HG03442 (cell line): Measurements from ENCODE around the gene OSBPL10.

Source experiments
- ATAC-seq: cut with Tn5 transposase; IDR thresholded peaks from one replicate; pipeline ENCODE4 v1.9.1; 2021; ENCODE audit warnings: mild to moderate bottlenecking, moderate library complexity; ENCODE audit not compliant: unreplicated experiment

Gene OSBPL10

DNA sequence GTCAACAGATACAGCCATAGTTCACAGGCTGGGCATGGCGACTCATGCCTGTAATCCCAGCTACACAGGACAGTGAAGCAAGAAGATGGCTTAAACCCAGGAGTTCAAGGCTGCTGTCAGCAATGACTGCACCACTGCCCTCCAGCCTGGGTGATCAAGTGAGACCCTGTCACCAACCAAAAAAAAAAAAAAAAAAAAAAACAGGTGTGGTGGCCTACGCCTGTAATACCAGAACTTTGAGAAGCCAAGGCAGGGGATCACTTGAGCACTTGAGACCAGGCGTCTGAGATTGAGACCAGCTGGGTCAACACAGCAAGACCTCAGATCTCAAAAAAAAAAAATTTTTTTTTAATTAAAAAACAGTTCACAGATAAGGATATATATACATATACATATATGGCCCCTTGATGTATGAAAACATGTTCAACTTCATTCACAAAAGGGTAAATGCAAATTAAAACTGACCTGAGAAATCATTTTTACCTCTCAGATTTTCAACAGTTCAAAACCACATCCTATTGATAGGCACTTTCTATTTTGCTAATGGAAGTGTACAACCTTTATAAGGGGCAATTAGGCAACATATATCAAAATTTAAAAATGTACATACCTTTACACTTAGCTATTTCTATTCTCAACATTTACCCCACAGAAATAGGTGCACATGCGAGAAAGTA is 51.1 kb downstream of the OSBPL10 start:
- ATAC-seq = no peak

DNA sequence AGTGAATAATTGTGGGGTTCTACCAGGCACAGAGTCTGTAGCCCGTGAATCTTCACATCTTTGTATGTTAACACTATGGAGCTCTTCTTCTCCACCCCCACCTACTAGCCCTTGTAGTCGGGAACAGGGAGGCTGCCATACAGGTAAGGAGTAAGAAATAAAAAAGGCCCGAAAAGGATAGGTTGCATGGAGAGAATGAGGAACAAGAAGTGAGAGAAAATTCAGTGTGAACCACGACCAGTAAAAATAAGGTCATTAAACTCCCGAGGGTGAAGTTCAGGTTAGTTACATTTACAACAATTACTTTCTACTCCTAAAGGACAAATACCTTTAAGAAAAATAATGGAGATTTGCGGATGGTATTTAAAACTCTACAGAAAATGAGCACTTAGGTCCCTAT is 53.3 kb downstream of the OSBPL10 start:
- no peak for ATAC-seq

DNA sequence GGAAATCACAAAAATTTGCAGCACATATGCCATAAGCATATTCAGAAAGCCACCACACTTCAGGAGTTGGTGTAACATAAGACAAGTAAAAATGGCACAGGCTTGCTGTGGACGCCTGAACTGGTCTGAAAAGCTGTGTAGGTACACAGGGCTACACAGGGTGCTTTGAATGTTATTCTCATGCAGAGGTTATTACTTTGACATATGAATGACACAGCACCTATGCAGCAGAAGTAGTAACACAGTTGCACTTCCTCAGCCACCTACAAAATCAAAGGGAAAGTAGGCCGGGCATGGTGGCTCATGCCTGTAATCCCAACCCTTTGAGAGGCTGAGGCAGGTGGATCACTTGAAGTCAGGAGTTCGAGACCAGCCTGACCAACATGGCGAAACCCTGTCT is 54.5 kb downstream of the OSBPL10 start:
- no peak for ATAC-seq

DNA sequence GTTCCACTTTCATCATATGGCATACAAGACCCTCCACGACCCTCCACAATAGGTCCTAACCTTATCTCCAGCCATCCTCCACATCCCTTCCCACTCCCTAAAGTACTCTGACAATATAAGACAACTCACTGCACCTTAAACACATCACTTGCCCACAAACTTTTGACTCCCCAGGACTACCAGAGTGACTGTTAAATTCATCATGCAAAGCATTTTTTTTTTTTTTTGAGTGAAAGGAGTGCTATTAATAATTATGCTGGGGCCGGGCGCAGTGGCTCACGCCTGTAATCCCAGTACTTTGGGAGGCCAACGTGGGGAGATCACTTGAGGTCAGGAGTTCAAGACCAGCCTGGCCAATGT is 55.8 kb downstream of the OSBPL10 start:
- peak; percentile 69 for ATAC-seq

DNA sequence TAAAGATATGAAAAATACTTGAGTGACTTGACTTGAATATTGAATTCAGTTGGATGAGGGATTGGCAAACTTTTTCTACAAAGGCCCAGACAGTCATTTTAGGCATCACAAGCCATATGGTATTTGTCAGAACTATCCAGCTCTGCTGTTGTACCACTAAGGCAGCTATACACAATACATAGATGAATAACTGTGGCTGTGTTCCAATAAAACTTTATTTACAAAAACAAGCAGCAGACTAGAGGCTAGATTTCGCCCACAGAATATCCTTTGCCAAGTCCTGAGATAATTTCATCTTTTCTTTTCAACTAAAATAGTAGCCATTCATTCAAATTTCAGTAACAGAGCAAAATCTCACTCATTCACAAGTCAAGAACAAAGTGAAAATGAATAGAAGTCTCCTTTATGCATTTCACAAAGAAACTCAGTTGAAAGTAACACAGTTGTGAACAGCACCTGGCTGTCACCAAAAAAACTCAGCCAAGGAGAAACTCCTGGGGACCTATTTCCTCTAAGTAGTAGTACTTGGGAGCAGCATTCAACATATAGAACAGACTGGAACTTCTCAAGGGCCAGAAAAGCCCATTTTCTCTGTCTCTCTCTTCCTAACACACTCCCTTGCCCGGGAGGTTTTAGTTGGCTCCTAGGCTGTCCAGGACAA is 56.3 kb downstream of the OSBPL10 start:
- peak; percentile 15 for ATAC-seq

DNA sequence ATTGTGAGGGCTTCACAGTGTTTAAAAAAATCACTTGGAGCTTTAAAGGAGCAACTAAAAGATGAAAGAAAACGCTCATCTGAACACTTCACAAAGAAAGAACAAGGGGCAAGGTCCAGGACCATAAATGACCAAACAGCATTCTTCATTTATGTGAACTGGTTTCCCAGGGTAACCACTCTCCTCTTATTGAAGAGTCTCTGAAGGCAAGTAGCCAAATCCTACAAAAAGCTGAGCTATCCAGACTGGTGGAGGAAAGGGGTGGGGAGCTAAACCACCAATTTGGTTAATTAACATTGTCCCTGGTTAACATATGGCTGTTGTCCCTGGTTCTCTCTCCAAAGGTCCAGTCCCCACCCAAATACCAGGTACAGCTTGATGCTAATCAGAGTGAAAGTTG is 58.1 kb downstream of the OSBPL10 start:
- ATAC-seq = no peak

DNA sequence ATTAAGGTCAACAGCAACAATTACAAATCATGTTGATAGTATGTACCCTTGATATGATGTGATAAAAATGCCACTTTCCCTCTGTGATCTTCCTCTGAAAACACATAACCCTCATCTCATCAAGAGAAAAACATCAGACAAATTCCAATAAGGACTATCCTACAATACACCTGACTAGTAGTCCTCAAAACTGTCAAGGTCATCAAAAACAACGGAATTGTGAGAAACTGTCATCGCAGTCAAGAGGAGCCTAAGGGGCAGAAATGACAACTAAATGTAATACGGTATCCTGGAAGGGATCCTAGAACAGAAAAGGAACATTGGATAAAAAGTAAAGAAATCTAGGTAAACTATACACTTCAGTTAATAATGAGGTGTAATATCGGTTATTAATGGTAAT is 59.2 kb downstream of the OSBPL10 start:
- no peak for ATAC-seq

DNA sequence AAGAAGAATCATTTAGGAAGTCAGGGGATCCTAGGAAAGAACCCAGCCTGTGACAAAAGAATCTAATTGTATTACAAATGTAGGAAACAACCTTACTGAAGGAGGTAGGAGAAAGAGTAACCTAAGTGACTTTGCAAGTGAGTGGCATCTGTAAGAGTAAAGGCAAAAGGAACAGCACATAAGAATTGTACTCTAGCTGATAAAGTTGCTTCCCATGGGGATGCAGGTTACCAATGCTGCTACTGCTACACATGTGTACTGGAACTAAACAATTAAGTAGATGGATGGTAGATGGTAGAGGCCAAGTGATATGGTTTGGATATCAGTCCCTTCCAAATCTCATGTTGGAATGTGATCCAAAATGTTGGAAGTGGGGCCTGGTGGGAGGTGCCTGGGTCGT is 60.8 kb downstream of the OSBPL10 start:
- no peak for ATAC-seq

DNA sequence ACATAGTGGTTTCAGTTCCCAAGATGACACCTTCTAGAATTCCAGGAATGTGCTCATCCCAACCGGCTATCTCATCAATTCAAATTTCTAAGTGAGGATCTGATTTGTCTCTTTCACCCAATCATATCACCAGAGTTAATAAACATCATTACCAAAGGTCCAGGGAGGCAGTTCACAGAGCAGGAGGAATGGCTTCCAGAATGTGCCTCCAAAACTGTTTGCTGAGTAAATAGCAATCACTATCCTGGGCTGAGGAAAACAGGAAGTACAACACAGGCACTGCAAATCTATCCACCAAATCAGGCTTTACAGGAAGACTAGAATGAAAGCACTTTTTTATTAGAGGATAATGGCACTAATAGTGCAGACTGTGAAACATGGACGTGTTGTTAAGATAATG is 61.5 kb downstream of the OSBPL10 start:
- ATAC-seq = no peak

DNA sequence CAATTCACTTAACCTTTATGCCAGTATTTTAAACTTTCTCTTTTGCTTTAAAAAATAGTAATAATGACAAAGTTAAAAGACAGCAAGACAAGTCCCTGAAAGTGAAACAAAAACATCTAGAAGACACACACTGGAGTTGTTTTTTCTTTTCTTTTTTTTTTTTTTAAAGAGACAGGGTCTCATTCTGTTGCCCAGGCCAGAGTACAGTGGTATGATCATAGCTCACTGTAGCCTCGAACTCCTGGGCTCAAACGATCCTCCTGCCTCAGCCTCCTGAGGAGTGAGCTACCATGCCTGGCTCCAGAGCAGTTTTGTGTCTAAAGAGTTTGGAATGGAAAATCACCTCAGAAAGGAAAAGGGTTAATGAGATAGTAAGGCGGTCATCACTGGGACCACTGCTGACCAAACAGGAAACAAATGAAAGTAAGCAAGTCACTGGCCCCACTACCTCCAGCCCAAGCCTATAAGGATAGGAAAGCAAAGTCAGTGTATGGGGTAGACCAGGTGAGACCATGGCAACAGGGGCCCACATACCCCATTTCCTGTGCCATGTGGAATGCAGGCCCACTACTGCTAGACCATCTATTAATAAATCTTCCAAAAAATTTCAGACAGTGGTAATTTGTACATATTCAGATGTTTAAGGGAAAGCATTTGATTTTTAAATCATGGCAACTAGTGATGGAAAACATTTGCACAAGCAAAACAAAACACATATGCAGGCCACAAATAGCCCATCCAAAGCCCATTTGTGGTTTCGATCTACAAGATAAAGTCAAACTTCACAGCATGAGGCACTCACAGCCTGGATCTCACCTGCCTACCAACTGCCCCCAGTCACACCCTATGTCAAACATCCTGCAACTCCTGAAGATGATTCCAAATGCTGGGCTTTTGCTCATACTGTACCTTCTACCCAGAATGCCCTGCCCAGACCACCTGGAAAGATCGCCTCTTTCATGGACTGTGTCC is 62.6 kb downstream of the OSBPL10 start:
- ATAC-seq = peak; percentile 72

DNA sequence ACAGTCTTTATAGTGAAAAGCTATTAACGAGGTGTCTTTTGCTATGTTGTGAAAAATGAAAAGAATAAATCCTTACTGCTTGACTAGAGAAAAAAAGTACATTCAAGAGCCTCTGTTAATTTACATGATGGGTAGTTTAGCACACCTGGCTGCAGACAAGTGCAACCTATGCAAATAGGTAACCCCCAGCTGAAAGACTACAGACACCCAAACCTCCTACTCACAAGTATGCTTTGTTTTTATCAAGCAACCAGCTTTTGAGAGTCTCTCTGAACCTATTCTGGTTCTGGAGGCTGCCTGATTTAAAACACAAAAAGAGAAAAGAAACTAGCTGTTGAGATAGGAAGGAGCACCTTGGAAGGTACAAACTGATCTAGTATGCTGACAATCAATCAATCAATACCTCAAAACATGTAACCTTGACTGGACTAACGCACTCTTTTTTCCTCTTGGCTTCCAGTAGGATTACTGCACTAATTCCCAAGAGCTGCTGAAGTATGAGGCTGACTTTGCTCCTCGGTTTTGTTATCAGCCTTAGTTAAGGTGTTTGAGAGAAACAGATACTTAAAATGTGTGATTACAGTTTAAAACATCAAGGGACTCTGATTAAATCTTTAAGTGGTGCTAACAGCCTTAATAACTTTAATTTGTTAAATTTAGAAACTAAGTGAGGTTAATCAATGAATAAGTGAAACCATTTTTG is 63.6 kb downstream of the OSBPL10 start:
- peak; percentile 62 for ATAC-seq

DNA sequence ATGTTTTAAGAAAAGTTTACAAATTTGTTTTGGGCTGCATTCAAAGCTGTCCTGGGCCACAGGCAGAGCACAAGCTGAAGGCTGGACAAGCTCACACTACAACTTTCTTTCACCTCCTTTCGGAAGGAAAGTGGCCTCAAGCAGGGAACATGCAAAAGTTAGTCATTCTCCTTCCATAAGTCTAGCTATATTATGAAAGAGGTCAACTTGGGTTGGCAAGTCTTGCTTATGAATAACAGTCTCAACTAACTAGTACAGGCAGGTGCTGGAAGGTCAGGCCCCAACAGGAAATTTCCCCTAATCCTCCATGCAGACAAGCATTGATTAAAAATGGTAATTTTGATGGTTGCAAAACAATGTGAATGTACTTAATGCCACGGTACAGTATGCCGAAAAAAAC is 69.4 kb downstream of the OSBPL10 start:
- no peak for ATAC-seq

DNA sequence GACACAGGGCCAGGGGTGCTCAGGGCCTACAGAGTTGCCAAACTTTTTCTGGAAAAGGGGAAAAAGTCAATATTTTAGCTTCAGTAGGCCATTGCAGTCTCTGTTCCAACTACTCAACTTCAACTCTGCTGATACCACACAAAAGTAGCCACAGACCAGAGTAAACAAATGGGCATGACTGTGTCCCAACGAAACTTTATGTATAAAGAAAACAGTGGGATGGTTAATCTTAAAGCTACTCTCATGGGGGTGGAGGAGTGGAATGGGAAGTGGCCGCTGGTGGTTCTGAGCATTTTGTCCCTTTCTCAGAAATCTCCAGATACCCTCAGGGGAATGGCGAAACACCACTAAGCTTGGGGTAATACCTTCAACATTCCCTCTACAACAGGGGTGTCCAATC is 69.9 kb downstream of the OSBPL10 start:
- no peak for ATAC-seq

DNA sequence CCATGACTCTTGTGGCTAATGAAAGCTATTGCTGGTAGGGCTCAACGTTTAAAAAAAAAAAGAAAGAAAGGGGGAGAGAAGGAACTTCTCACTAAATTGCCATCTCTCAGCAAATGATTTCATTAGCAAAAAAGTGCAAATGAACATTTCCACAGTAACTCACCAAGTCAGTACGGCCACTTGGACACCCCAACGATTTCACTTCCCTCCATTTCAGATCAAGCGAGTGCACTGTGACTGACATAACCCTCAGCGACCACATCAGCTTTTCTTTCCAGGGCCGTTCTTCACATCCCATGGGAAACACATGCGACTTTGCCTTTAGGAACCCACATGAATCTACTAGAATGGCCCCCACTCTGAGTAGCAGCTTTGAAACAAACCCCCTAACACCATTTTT is 71.6 kb downstream of the OSBPL10 start:
- ATAC-seq = no peak

DNA sequence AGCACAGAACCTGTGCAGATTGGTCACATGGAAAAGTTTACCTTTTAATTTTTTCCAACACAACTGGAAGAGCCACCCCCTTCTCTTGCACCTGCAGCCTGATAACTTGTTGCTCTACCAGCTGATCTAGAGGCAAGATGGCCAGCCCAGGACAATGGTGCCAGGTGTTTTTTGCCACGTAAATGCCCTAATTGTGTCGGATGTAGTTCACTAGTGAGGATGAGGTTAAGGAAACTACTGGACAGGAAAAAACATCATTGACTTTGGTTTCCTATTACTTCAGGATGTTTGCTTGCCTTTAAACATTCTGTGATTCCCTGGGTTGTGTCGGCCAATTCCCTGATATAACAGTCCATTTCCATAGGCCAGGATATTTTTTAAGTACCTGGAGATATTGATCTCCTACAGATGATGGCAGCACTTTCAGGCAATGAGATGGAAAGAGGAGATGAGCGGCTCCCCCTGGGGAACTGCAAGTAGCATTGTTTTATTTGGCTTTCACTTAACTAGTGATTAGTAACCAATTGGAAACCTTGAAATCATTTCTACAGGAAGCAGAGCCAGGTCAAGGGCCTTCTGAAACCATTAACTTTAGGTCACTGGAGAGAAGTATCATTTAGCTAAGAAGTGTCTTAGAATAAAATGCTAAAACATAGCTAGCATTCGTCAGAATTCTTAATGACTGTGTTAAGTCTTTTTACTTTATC is 72.5 kb downstream of the OSBPL10 start:
- no peak for ATAC-seq

DNA sequence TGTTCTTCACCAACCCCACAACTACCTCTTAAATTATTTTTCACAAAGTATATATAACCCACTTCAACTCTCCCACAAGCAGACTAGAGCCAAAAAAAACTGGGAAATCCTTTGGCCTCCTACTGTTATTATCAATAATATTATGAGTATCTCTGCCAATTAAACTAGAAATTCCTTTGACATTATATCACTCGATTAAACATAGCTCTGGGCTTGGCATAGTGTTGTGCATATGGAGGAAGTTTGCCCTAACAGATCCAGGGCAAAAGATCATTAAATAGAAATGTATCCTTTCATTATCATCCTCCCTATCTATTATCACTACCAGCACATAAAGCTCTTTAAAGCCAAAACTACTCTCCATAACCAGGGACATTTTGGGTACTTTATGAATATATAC is 74.9 kb downstream of the OSBPL10 start:
- no peak for ATAC-seq

DNA sequence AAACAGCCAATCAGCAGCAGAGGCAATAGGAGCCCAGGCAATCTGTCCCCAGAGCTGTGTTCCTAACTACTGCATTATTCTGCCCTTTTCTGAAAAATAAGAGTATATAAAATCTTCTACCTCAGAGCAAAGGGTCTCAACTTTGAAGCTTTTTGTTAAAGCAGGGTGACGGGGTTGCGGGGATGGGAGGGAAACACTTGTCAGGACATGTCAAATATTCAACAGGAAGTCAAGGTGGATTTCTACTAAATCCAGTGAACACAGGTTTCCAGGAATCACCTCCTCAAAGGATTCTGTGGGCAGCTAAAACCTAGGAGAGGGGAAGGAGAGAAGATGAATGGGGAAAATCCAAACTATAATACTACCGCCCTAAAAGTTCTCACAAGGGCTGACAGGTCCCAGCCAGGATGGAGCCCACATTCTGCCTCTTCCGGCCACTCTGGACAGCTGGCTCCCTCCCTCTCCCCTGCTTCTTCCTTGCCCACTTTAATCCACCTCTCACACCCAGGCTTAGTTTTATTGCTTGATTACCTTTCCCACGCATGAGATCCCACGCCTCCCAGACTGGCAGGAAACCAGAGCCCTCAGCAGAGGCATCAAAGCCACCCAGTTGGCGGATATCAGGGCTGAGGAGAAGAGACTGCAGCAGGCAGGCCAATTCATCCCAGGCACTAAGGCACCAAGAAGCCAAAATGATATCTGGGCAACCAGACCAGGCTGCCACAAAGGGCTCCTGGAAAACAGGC is 77.2 kb downstream of the OSBPL10 start:
- ATAC-seq = no peak

DNA sequence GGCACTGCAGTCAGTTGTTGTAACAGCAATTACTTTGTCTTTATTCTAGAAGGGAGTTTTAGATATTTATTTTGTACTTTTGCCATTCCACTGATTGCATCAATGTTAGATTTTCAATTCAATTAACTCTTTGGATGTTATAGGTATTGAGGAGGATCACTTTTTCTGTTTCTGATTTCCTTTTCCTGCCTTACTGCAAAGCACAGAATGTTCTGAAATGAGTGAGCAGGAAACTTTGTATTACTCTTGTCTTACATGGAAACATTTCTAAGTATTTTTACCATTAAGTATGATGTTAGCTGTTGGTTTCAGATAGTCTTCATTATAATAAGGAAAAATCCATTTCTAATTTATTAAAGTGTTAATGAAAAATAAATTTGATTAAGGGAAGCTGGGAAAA is 80.5 kb downstream of the OSBPL10 start:
- no peak for ATAC-seq

DNA sequence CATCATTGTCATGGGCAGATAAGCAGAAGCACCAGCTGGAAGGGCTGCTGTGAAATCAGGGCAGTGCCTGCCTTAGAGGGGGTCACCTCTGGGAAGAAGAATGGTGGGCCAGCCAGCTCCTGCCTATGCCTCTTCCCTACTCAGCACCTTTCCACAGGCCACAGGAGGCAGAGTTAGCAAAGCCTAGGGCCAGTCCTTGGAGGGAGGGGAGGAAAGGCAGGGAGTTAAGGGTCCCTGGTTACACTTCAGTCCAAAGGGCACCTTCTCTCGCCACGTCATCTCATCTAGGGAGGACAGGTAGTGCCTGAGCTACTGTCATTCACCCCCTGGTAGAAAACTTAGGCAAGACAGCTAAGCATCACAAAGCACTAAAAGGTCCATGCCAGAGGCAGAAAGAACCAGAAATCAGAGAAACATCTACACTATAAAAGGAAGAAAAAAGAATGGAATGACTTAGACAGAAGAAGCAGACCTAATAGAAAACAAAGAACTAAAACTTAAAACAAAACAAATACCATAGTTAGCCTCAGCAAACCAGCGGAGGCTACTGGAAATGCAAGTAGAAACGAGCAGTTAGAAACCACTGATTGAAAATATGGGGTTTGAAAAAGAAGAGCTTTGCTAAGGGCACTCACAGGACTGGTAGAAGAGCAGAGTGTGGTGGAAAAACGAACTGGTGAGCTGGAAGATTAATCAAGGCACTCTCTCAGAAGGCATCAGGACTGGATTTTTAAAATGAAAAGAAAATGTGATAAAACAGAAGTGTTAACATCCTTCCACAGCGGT is 84.2 kb downstream of the OSBPL10 start:
- ATAC-seq = no peak
